Testis (tissue), 3 donors: ENCODE measurements around the gene CAMTA1. TPM values are rescaled to one million over a fixed set of nuclear protein-coding genes. Genes with fewer than 3 reads are reported as not detected.

ENCODE experiments used
- DNase-seq: peaks from one replicate; pipeline ENCODE4 v3.0.0-alpha.2; 2019
- H3K27ac ChIP-seq, 2 donors: fragments of 200-600 bp; sonication (generic); one replicate each; pipeline ENCODE4 v1.5.1; 2019
- H3K27me3 ChIP-seq: fragments of 200-600 bp; sonication (generic); one replicate; pipeline ENCODE4 v1.5.1; 2019
- H3K36me3 ChIP-seq: fragments of 200-600 bp; sonication (generic); one replicate; pipeline ENCODE4 v1.5.1; 2017; ENCODE audit warnings: low read depth; ENCODE audit errors: missing control alignments
- H3K4me1 ChIP-seq: fragments of 200-600 bp; sonication (generic); one replicate; pipeline ENCODE4 v1.5.1; 2019
- H3K4me3 ChIP-seq, 2 donors: fragments of 200-600 bp; sonication (generic); one replicate each; pipeline ENCODE4 v1.5.1; 2017 to 2019
- H3K9me3 ChIP-seq: fragments of 200-600 bp; sonication (generic); one replicate; pipeline ENCODE4 v1.5.1; 2017
- CTCF ChIP-seq, 3 experiments: fragments of 450-650 bp in 2 of 3; fragments of 200-600 bp in 1 of 3; sonication (generic) in 1 of 3; IDR thresholded peaks; one replicate each; pipeline ENCODE4 v1.5.1; 2016 to 2019; ENCODE audit warnings: antibody characterized with exemption in 3 of 3, mild to moderate bottlenecking in 2 of 3, moderate library complexity in 1 of 3
- POLR2A ChIP-seq: fragments of 450-650 bp; IDR thresholded peaks from one replicate; pipeline ENCODE4 v1.6.1; 2017; ENCODE audit warnings: antibody characterized with exemption, mild to moderate bottlenecking, moderate library complexity
- WGBS, 2 donors: methylation state at CpG; one replicate each; pipeline ENCODE4 v1.1.5; 2018; 5-methylcytosine and 5-hydroxymethylcytosine counted together
- intact Hi-C: fragments of 100-400 bp; cut with DNase I; formaldehyde crosslinking; loops from one replicate; pipeline ENCODE4 v1.15.1; 2023; ENCODE audit warnings: low total_unique reads
- polyA plus RNA-seq: library from polyadenylated mRNA; stranded (reverse); fragments of 350-450 nt; fragmentation: Illumina TruSeq; extraction: RNeasy Lipid Tissue Mini Kit (QIAGEN cat#74804); gene quantifications from one replicate; pipeline ENCODE4 v1.2.3, GENCODE V29; 2014; ENCODE audit warnings: low read depth, low replicate concordance; ENCODE audit not compliant: insufficient read depth
- total RNA-seq, 2 donors: library from RNA; depleted of rRNA; stranded (reverse); fragments of >200 nt; gene quantifications; one replicate each; pipeline ENCODE4 v1.2.3, GENCODE V29; 2016

Gene CAMTA1
- total and polyA plus RNA-seq, 3 donors from 2014 or later, result 116 to 158 (median 119) TPM

- H3K27ac ChIP-seq, result no peak overlapping the region
- DNase-seq, result no peak
- no peak overlapping the region for H3K4me3 ChIP-seq
- intact Hi-C loops, result no loop called here
- H3K4me1 ChIP-seq, result no peaks in the 10 kb centered on the region
- 95 to 99% methylated on average over 5 to 6 of the region's 6 CpGs for WGBS, 2 donors
- no peak for TF ChIP-seq CTCF (IDR thresholded peaks at IDR 0.05)
- TF ChIP-seq POLR2A, result no peak
- H3K36me3 ChIP-seq, result no peaks in the 10 kb centered on the region
- no peaks in the 10 kb centered on the region for H3K9me3 ChIP-seq
- H3K27me3 ChIP-seq, result no peaks in the 10 kb centered on the region
Observed at GRCh38 chr1:7315946-7316345, 530.7 kb downstream of the CAMTA1 start.

- 83 to 94% methylated on average over 2 of the region's 2 CpGs for WGBS, 2 donors
- Histone ChIP-seq H3K27me3 (no peaks in the 10 kb centered on the region), H3K9me3 (no peaks in the 10 kb centered on the region), H3K4me3 (no peak overlapping the region), H3K27ac (no peak overlapping the region), H3K4me1 (no peaks in the 10 kb centered on the region), H3K36me3 (no peaks in the 10 kb centered on the region)
- TF ChIP-seq CTCF (IDR thresholded peaks at IDR 0.05), result no peak
- TF ChIP-seq POLR2A, result no peak
- DNase-seq, result no peak
- intact Hi-C loops, result no loop called here
Observed at GRCh38 chr1:7317888-7318287, 532.6 kb downstream of the CAMTA1 start.

GRCh38 chr1:7319196-7319595 is 533.9 kb downstream of the CAMTA1 start:
- no peak for TF ChIP-seq POLR2A
- TF ChIP-seq CTCF (IDR thresholded peaks at IDR 0.05), result no peak
- Histone ChIP-seq H3K4me1 (no peaks in the 10 kb centered on the region), H3K27ac (no peak overlapping the region), H3K4me3 (no peak overlapping the region), H3K36me3 (no peaks in the 10 kb centered on the region), H3K9me3 (no peaks in the 10 kb centered on the region), H3K27me3 (no peaks in the 10 kb centered on the region)
- intact Hi-C loops, result no loop called here
- WGBS, 2 donors, result 94 to 100% methylated on average over 5 of the region's 5 CpGs
- DNase-seq, result no peak

GRCh38 chr1:7320661-7321060 is 535.4 kb downstream of the CAMTA1 start:
- no peaks in the 10 kb centered on the region for H3K9me3 ChIP-seq
- intact Hi-C loops, result no loop called here
- no peak for DNase-seq
- no peaks in the 10 kb centered on the region for H3K4me1 ChIP-seq
- H3K27me3 ChIP-seq, result no peaks in the 10 kb centered on the region
- H3K4me3 ChIP-seq, result no peak overlapping the region
- no peak overlapping the region for H3K27ac ChIP-seq
- no peak for TF ChIP-seq POLR2A
- TF ChIP-seq CTCF (IDR thresholded peaks at IDR 0.05), result no peak
- no peaks in the 10 kb centered on the region for H3K36me3 ChIP-seq

GRCh38 chr1:7322283-7322785 is 537.1 kb downstream of the CAMTA1 start:
- H3K4me1 ChIP-seq, result no peaks in the 10 kb centered on the region
- no peaks in the 10 kb centered on the region for H3K27me3 ChIP-seq
- H3K36me3 ChIP-seq, result no peaks in the 10 kb centered on the region
- WGBS, 2 donors, result 98 to 100% methylated on average over 2 of the region's 2 CpGs
- H3K27ac ChIP-seq, result no peak overlapping the region
- TF ChIP-seq POLR2A (no peak), CTCF (IDR thresholded peaks at IDR 0.05) (no peak)
- H3K9me3 ChIP-seq, result no peaks in the 10 kb centered on the region
- intact Hi-C loops, result no loop called here
- H3K4me3 ChIP-seq, result no peak overlapping the region
- DNase-seq, result no peak
